Cardiac septum (tissue), 1 donor: ENCODE measurements around the gene FMNL1. TPM values are rescaled to one million over a fixed set of nuclear protein-coding genes. Genes with fewer than 3 reads are reported as not detected.
A peak's percentile ranks its signal among the peaks of the same experiment; 100 is the strongest.

Experiments used
- DNase-seq: peaks from one replicate; pipeline ENCODE4 v3.0.0-alpha.2; 2020; ENCODE audit warnings: low spot score
- intact Hi-C: fragments of 100-400 bp; cut with DNase I; formaldehyde crosslinking; loops from one replicate; pipeline ENCODE4 v1.14.0; 2022
- total RNA-seq: library from RNA; stranded (reverse); fragmentation: NEBNext Ultra II Directional; extraction: Animal tissue kit (Norgen Biotek cat#: 25700); gene quantifications from one replicate; pipeline ENCODE4 v1.2.1, GENCODE V29; 2021
- donor health status: DM: no; HTN: no; CAD: no.

Gene FMNL1
- total RNA-seq, 1 donor from 2014 or later: 12.2 TPM

GRCh38 chr17:45232514-45233422 is 11.1 kb downstream of the FMNL1 start:
- no peak for DNase-seq
- intact Hi-C loops: no loop called here

- intact Hi-C loops: no loop called here
- DNase-seq: no peak
Observed at GRCh38 chr17:45233423-45233924, 11.8 kb downstream of the FMNL1 start.

- intact Hi-C loops: no loop called here
- no peak for DNase-seq
Observed at GRCh38 chr17:45234641-45235415, 13.1 kb downstream of the FMNL1 start.

GRCh38 chr17:45235416-45236281 is 14.0 kb downstream of the FMNL1 start:
- intact Hi-C loops: no loop called here
- DNase-seq: no peak

- DNase-seq: no peak
- intact Hi-C loops: no loop called here
Observed at GRCh38 chr17:45236282-45236606, 14.6 kb downstream of the FMNL1 start.

GRCh38 chr17:45237686-45238085 is 16.0 kb downstream of the FMNL1 start:
- intact Hi-C loops: no loop called here
- DNase-seq: no peak

- DNase-seq: no peak
- intact Hi-C loops: no loop called here
Observed at GRCh38 chr17:45238155-45238774, 16.6 kb downstream of the FMNL1 start.

- intact Hi-C loops: no loop called here
Observed at GRCh38 chr17:45240905-45241327, 19.2 kb downstream of the FMNL1 start.

GRCh38 chr17:45241328-45242028 is 19.8 kb downstream of the FMNL1 start:
- intact Hi-C loops: no loop called here
- no peak for DNase-seq

More at GRCh38 chr17:45240905-45241327, 19.2 kb downstream of the FMNL1 start:
- no peak for DNase-seq

- intact Hi-C loops: no loop called here
- DNase-seq: no peak
Observed at GRCh38 chr17:45242029-45242414, 20.3 kb downstream of the FMNL1 start.

GRCh38 chr17:45243750-45244149 is 22.1 kb downstream of the FMNL1 start:
- intact Hi-C loops: no loop called here
- no peak for DNase-seq

GRCh38 chr17:45244725-45245656 is 23.3 kb downstream of the FMNL1 start:
- intact Hi-C loops: no loop called here
- DNase-seq: no peak

GRCh38 chr17:45246338-45246737 is 24.7 kb downstream of the FMNL1 start:
- intact Hi-C loops: no loop called here
- DNase-seq: no peak

- intact Hi-C loops: no loop called here
- no peak for DNase-seq
Observed at GRCh38 chr17:45246861-45247428, 25.3 kb downstream of the FMNL1 start.

GRCh38 chr17:45247429-45248131 is 25.9 kb downstream of the FMNL1 start:
- peak; percentile 95 for DNase-seq
- intact Hi-C loops: no loop called here

- no peak for DNase-seq
- intact Hi-C loops: no loop called here
Observed at GRCh38 chr17:45248132-45248957, 26.7 kb downstream of the FMNL1 start.
